Activated naive CD8-positive, alpha-beta T cell treated with anti-CD3 and anti-CD28 coated beads, Interleukin-2, amount 50 U/mL, for 24 hours (primary cell): ENCODE measurements around the gene CD151.

ENCODE experiments used
- ATAC-seq: fragments of 150-1000 bp; cut with Tn5 transposase; one replicate; pipeline ENCODE4 v1.10.0; 2021
- DNase-seq: peaks from one replicate; pipeline ENCODE4 v3.0.0; 2021
- H3K27ac Mint-ChIP-seq: one replicate; pipeline ENCODE4 v1.8.0; 2021; ENCODE audit warnings: mild to moderate bottlenecking, mixed read lengths
- H3K27me3 Mint-ChIP-seq: one replicate; pipeline ENCODE4 v1.8.0; 2021; ENCODE audit warnings: mixed read lengths
- H3K36me3 Mint-ChIP-seq: one replicate; pipeline ENCODE4 v1.8.0; 2021; ENCODE audit warnings: low read depth, mixed read lengths
- H3K4me1 Mint-ChIP-seq: one replicate; pipeline ENCODE4 v1.8.0; 2021; ENCODE audit warnings: mixed read lengths
- H3K4me3 Mint-ChIP-seq: one replicate; pipeline ENCODE4 v1.8.0; 2021; ENCODE audit warnings: mild to moderate bottlenecking, moderate library complexity, mixed read lengths
- H3K9me3 Mint-ChIP-seq: one replicate; pipeline ENCODE4 v1.8.0; 2021; ENCODE audit warnings: mixed read lengths

CD151 gene

GRCh38 chr11:836700-837099, 3.9 kb downstream of the CD151 start:
- Mint-ChIP-seq H3K4me3 (no peak overlapping the region), H3K36me3 (peaks cover 12% of the 10 kb centered on the region), H3K27ac (no peak overlapping the region), H3K9me3 (no peaks in the 10 kb centered on the region), H3K4me1 (peaks cover 30% of the 10 kb centered on the region), H3K27me3 (peaks cover 2% of the 10 kb centered on the region)
- no peak for ATAC-seq
- no peak for DNase-seq

- Mint-ChIP-seq H3K27ac (no peak overlapping the region), H3K4me1 (peaks cover 30% of the 10 kb centered on the region), H3K36me3 (peaks cover 12% of the 10 kb centered on the region), H3K4me3 (no peak overlapping the region), H3K27me3 (no peaks in the 10 kb centered on the region), H3K9me3 (no peaks in the 10 kb centered on the region)
- no peak for DNase-seq
- no peak for ATAC-seq
These were observed 4.6 kb downstream of the CD151 start for GRCh38 chr11:837189-837989.

GRCh38 chr11:837990-838307, 5.2 kb downstream of the CD151 start:
- peaks cover 12% of the 10 kb centered on the region for H3K36me3 Mint-ChIP-seq
- DNase-seq (no peak), ATAC-seq (no peak)
- H3K4me3 Mint-ChIP-seq = no peak overlapping the region
- H3K4me1 Mint-ChIP-seq = peaks cover 30% of the 10 kb centered on the region
- no peaks in the 10 kb centered on the region for H3K27me3 Mint-ChIP-seq
- H3K9me3 Mint-ChIP-seq = no peaks in the 10 kb centered on the region
- H3K27ac Mint-ChIP-seq = no peak overlapping the region

GRCh38 chr11:838441-839279, 5.9 kb downstream of the CD151 start:
- Mint-ChIP-seq H3K4me3 (no peak overlapping the region), H3K9me3 (no peaks in the 10 kb centered on the region), H3K36me3 (peaks cover 12% of the 10 kb centered on the region), H3K4me1 (peaks cover 34% of the 10 kb centered on the region), H3K27me3 (peaks cover 3% of the 10 kb centered on the region), H3K27ac (no peak overlapping the region)
- DNase-seq (no peak), ATAC-seq (no peak)

GRCh38 chr11:839280-839623, 6.5 kb downstream of the CD151 start:
- Mint-ChIP-seq H3K4me1 (peaks cover 33% of the 10 kb centered on the region), H3K27ac (no peak overlapping the region), H3K4me3 (no peak overlapping the region), H3K36me3 (peaks cover 12% of the 10 kb centered on the region), H3K9me3 (no peaks in the 10 kb centered on the region), H3K27me3 (peaks cover 3% of the 10 kb centered on the region)
- DNase-seq (no peak), ATAC-seq (no peak)

GRCh38 chr11:839875-840617, 7.3 kb downstream of the CD151 start:
- H3K27me3 Mint-ChIP-seq = peaks cover 3% of the 10 kb centered on the region
- peak overlapping the region; percentile 49 for H3K27ac Mint-ChIP-seq
- peak overlapping the region; percentile 84 for H3K4me3 Mint-ChIP-seq
- no peaks in the 10 kb centered on the region for H3K9me3 Mint-ChIP-seq
- no peak for DNase-seq
- ATAC-seq = no peak
- H3K4me1 Mint-ChIP-seq = peaks cover 33% of the 10 kb centered on the region
- peaks cover 12% of the 10 kb centered on the region for H3K36me3 Mint-ChIP-seq

- Mint-ChIP-seq H3K27me3 (peaks cover 3% of the 10 kb centered on the region), H3K27ac (peak overlapping the region; percentile 73), H3K9me3 (no peaks in the 10 kb centered on the region), H3K4me3 (peak overlapping the region; percentile 84), H3K36me3 (peaks cover 12% of the 10 kb centered on the region), H3K4me1 (peaks cover 30% of the 10 kb centered on the region)
- DNase-seq = no peak
- peak; percentile 16 for ATAC-seq
These were observed 9.2 kb downstream of the CD151 start for GRCh38 chr11:841981-842369.

- Mint-ChIP-seq H3K9me3 (no peaks in the 10 kb centered on the region), H3K4me1 (peaks cover 30% of the 10 kb centered on the region), H3K4me3 (peak within 1 kb of the TSS; percentile 84), H3K27ac (peak within 1 kb of the TSS; percentile 73), H3K36me3 (peaks cover 12% of the 10 kb centered on the region), H3K27me3 (peaks cover 3% of the 10 kb centered on the region)
- peak; percentile 92 for DNase-seq
- peak; percentile 63 for ATAC-seq
These were observed 9.7 kb downstream of the CD151 start, which contains the start of the genes POLR2L and TSPAN4 for GRCh38 chr11:842370-843002. POLR2L (minus strand) TSS chr11:842529; CDS start chr11:842508, 21 bp downstream. TSPAN4 (plus strand) TSS chr11:842852; CDS start chr11:850305, 7,453 bp downstream.

- Mint-ChIP-seq H3K36me3 (peaks cover 12% of the 10 kb centered on the region), H3K27ac (peak overlapping the region; percentile 39), H3K4me1 (peaks cover 30% of the 10 kb centered on the region), H3K27me3 (peaks cover 3% of the 10 kb centered on the region), H3K4me3 (peak overlapping the region; percentile 72), H3K9me3 (no peaks in the 10 kb centered on the region)
- DNase-seq (no peak), ATAC-seq (no peak)
These were observed 10.5 kb downstream of the CD151 start for GRCh38 chr11:843086-843734.

GRCh38 chr11:843818-844692, 11.3 kb downstream of the CD151 start:
- ATAC-seq (no peak), DNase-seq (no peak)
- Mint-ChIP-seq H3K27ac (peak overlapping the region; percentile 39), H3K4me3 (peak overlapping the region; percentile 72), H3K36me3 (peaks cover 9% of the 10 kb centered on the region), H3K9me3 (no peaks in the 10 kb centered on the region), H3K4me1 (peaks cover 34% of the 10 kb centered on the region), H3K27me3 (peaks cover 7% of the 10 kb centered on the region)

- peak; percentile 54 for DNase-seq
- Mint-ChIP-seq H3K4me1 (peaks cover 32% of the 10 kb centered on the region), H3K4me3 (no peak overlapping the region), H3K36me3 (peaks cover 9% of the 10 kb centered on the region), H3K27ac (no peak overlapping the region), H3K27me3 (peaks cover 9% of the 10 kb centered on the region), H3K9me3 (no peaks in the 10 kb centered on the region)
- ATAC-seq = no peak
These were observed 12.2 kb downstream of the CD151 start for GRCh38 chr11:844693-845644.

- H3K36me3 Mint-ChIP-seq = peaks cover 2% of the 10 kb centered on the region
- H3K27me3 Mint-ChIP-seq = peaks cover 11% of the 10 kb centered on the region
- no peak overlapping the region for H3K4me3 Mint-ChIP-seq
These were observed 13.2 kb downstream of the CD151 start for GRCh38 chr11:845872-846495.

More at GRCh38 chr11:845872-846495, 13.2 kb downstream of the CD151 start:
- DNase-seq (no peak), ATAC-seq (no peak)
- Mint-ChIP-seq H3K4me1 (peaks cover 23% of the 10 kb centered on the region), H3K27ac (no peak overlapping the region), H3K9me3 (no peaks in the 10 kb centered on the region)
